NT2/D1 (cell line): ENCODE results near the gene SHROOM4.

Experiments used
- DNase-seq: peaks from one replicate; pipeline ENCODE4 v3.0.0-alpha.2; 2011; ENCODE audit warnings: low read depth, low spot score
- H3K27me3 ChIP-seq: 2 replicates; pipeline ENCODE4 v1.6.0; 2011; ENCODE audit warnings: mild to moderate bottlenecking; ENCODE audit not compliant: insufficient read length, insufficient read depth
- H3K36me3 ChIP-seq: 2 replicates; pipeline ENCODE4 v1.6.1; 2011; ENCODE audit warnings: mild to moderate bottlenecking, low read length, mixed read lengths; ENCODE audit not compliant: insufficient read depth, insufficient read length
- H3K4me1 ChIP-seq: 2 replicates; pipeline ENCODE4 v1.5.1; 2011; ENCODE audit not compliant: insufficient read depth, insufficient read length
- H3K4me3 ChIP-seq: 2 replicates; pipeline ENCODE4 v1.5.1; 2011; ENCODE audit warnings: low read depth; ENCODE audit not compliant: insufficient read length
- H3K9ac ChIP-seq: 2 replicates; pipeline ENCODE4 v1.6.0; 2011; ENCODE audit warnings: low read depth; ENCODE audit not compliant: insufficient read length
- H3K9me3 ChIP-seq: 2 replicates; pipeline ENCODE4 v1.5.1; 2011; ENCODE audit warnings: mild to moderate bottlenecking, low read length; ENCODE audit not compliant: insufficient read depth
- SUZ12 ChIP-seq: IDR thresholded peaks from 2 replicates; pipeline ENCODE4 v1.6.1; 2011; ENCODE audit not compliant: insufficient read length, insufficient read depth; ENCODE audit errors: extremely low read depth
- YY1 ChIP-seq: IDR thresholded peaks from 2 replicates; pipeline ENCODE4 v1.6.1; 2011; ENCODE audit not compliant: insufficient read length, insufficient read depth
- ZNF274 ChIP-seq: IDR thresholded peaks from 2 replicates; pipeline ENCODE4 v1.6.1; 2011; ENCODE audit warnings: mild to moderate bottlenecking, low read depth, low read length

SHROOM4 gene

DNA sequence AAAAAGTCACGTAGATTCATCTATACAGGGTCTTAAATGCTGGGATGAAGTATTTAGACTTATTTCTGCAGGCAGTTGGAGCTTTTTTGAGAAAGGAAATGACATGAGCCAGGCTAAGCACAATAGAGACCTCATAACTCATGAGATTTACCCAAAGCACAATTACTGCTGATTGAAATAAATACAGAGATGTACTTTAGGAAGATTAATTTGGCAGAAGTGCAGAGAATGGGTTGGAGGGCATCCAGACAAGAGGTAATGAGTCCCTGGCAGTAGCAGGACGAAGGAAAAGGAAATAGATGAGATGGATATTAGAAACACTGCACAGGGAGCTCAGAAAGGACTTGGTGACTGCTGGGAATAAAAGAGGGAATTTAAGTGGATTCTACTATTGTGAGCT, 129.1 kb downstream of the SHROOM4 start:
- no peak for DNase-seq
- no peaks in the 10 kb centered on the region for H3K9me3 ChIP-seq
- TF ChIP-seq ZNF274 (no peak), SUZ12 (no peak), YY1 (no peak)
- H3K4me3 ChIP-seq, result no peak overlapping the region
- H3K9ac ChIP-seq, result no peak overlapping the region
- H3K4me1 ChIP-seq, result no peaks in the 10 kb centered on the region
- H3K36me3 ChIP-seq, result no peaks in the 10 kb centered on the region
- H3K27me3 ChIP-seq, result no peaks in the 10 kb centered on the region

DNA sequence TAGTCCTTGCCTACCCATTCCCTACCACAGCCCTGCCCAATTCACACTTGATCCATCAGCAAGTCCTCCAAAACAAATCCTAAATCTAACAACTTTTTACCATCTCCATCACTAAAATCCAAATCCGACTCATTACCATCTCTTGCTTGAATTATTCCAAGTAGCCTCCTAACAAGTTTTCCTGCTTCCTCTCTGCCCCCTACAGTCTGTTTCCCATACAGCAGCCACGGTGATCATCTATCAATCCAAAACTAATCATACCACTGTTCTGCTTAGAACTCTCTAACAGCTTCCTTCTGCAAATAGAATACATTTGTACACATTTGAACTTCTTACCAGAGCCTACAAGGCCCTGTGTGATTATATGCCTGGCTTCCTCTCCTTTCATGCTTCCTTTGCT, 133.0 kb downstream of the SHROOM4 start:
- H3K36me3 ChIP-seq, result no peaks in the 10 kb centered on the region
- H3K4me3 ChIP-seq, result no peak overlapping the region
- H3K4me1 ChIP-seq, result no peaks in the 10 kb centered on the region
- H3K9me3 ChIP-seq, result no peaks in the 10 kb centered on the region
- H3K27me3 ChIP-seq, result no peaks in the 10 kb centered on the region
- no peak for DNase-seq
- TF ChIP-seq ZNF274 (no peak), YY1 (no peak), SUZ12 (no peak)
- no peak overlapping the region for H3K9ac ChIP-seq

DNA sequence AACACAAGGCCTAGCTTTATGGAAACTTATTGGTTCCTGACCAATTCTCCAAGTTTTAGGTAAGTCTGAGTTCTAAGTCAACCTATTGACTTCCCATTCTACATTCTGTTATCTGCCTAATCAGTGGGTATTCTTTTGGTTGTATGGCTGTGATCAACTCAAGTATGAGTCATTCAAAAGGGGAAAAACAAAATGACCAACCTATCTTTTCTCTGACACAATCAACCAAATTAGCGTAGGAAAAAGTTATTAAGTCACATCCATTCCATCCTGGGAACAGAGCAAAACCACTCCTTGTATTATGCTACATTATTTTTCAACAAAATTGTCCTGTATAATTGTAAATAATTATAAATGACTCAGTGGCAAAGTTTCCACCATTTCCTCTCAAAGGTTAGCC, 136.2 kb downstream of the SHROOM4 start:
- H3K36me3 ChIP-seq, result no peaks in the 10 kb centered on the region
- DNase-seq, result no peak
- H3K27me3 ChIP-seq, result no peaks in the 10 kb centered on the region
- H3K9ac ChIP-seq, result no peak overlapping the region
- no peak overlapping the region for H3K4me3 ChIP-seq
- no peaks in the 10 kb centered on the region for H3K9me3 ChIP-seq
- TF ChIP-seq SUZ12 (no peak), ZNF274 (no peak), YY1 (no peak)
- H3K4me1 ChIP-seq, result no peaks in the 10 kb centered on the region

DNA sequence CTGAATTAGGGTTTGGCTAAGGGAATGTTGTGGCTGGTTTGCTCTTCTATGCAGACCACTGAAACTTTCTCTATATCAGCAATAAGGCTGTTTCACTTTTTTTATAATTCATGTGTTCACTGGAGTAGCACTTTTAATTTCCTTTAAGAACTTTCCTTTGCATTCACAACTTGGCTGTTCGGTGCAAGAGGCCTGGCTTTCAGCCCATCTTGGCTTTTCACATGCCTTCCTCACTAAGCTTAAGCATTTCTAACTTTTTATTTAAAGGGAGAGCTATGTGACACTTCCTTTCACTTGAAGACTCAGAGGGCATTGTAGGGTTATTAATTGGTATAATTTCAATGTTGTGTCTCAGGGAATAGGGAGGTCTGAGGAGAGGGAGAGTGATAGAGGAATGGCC, 142.3 kb downstream of the SHROOM4 start:
- H3K36me3 ChIP-seq, result no peaks in the 10 kb centered on the region
- no peaks in the 10 kb centered on the region for H3K9me3 ChIP-seq
- no peak overlapping the region for H3K9ac ChIP-seq
- no peak for DNase-seq
- H3K27me3 ChIP-seq, result no peaks in the 10 kb centered on the region
- no peak for TF ChIP-seq ZNF274
- TF ChIP-seq SUZ12, result no peak
- no peak for TF ChIP-seq YY1
- no peaks in the 10 kb centered on the region for H3K4me1 ChIP-seq
- H3K4me3 ChIP-seq, result no peak overlapping the region

DNA sequence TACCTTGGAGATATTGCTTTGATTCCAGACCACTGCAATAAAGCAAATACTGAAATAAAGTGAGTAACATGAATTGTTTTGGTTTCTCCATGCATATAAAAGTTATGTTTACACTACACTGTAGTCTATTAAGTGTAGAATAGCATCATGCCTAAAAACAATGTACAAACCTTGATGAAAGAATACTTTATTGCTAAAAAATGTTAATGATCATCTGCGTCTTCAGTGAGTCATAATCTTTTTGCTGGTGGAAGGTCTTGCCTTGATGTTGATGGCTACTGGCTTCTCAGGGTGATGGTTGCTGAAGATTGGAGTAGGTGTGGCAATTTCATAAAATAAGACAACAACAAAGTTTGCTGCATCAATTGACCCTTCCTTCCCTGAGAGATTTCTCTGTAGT, 145.1 kb downstream of the SHROOM4 start:
- no peak overlapping the region for H3K4me3 ChIP-seq
- H3K36me3 ChIP-seq, result no peaks in the 10 kb centered on the region
- no peaks in the 10 kb centered on the region for H3K27me3 ChIP-seq
- no peaks in the 10 kb centered on the region for H3K4me1 ChIP-seq
- no peak for DNase-seq
- no peaks in the 10 kb centered on the region for H3K9me3 ChIP-seq
- TF ChIP-seq ZNF274, result no peak
- no peak for TF ChIP-seq SUZ12
- TF ChIP-seq YY1, result no peak
- no peak overlapping the region for H3K9ac ChIP-seq

DNA sequence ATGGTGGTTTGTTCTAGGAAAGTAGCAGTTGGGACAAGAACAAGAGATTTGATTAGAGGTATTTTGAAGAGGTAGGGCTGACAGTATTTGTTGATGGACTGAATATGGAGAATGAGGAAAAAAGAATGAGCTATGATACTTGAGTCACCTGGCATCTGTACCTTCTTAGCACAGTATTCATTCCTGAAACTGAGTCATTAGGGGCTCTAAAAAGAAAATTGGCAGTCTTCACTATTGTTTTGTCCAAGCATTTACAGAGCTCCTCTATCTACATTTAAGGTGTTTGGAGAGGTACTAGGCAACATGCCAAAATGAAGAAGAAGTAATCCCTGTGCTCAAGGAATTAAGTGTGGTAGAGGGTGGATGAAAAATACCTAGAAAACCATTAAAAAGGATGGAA, 165.8 kb downstream of the SHROOM4 start:
- Histone ChIP-seq H3K4me3 (no peak overlapping the region), H3K9ac (no peak overlapping the region), H3K27me3 (no peaks in the 10 kb centered on the region), H3K36me3 (no peaks in the 10 kb centered on the region), H3K4me1 (peaks cover 3% of the 10 kb centered on the region), H3K9me3 (no peaks in the 10 kb centered on the region)
- DNase-seq, result no peak
- TF ChIP-seq YY1, result no peak
- TF ChIP-seq ZNF274, result no peak
- TF ChIP-seq SUZ12, result no peak

DNA sequence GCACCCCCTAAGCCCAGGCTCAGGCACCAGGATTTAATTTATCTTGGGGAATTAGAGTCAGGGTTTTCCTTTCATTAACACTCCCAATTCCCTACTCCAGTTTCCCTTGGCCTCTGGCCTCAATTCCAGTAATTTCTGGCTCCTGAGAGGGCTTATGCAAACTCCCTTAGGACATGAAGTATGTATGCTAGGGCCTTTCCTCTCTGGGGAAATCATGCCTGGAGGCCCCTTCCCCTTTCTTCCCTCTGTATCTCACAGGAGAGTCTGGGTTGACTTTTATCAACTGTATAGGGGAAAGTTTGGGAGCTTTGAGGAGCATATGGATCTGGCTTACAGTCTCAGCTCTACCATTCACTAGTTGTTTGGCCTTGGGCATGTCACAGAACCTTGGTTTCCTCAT, 169.5 kb downstream of the SHROOM4 start:
- no peak for DNase-seq
- no peaks in the 10 kb centered on the region for H3K27me3 ChIP-seq
- TF ChIP-seq ZNF274 (no peak), SUZ12 (no peak), YY1 (no peak)
- no peaks in the 10 kb centered on the region for H3K36me3 ChIP-seq
- no peaks in the 10 kb centered on the region for H3K9me3 ChIP-seq
- no peak overlapping the region for H3K9ac ChIP-seq
- H3K4me3 ChIP-seq, result no peak overlapping the region
- H3K4me1 ChIP-seq, result peaks cover 3% of the 10 kb centered on the region

DNA sequence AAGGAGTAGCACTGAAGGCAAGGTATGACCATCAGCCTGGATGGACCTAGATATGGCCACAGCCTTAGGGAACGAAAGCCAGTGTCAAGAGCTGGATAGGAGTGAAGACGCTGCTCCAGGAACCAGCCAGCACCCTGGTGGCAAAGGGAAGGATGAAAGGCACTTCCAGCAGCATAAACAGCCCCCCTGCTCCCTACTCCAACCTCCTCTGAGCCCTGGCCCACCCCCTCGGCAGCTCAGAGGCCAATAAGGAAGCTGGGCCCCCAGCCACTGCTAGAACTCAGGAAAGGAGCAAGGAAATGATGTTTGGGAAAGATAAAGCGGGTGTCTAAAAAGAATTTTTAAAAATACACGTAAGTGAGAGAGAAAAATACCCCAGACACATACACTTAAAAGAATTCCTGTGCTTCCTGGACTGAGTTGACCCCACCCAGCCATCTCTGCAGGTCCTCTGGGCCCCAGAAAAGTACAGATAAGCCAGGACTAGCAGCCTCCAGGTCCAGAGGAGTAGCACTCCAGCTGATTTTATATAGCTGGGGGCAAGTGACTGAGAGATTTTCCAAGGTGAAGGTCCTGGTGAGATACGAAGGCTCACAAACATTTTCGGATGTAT, 170.4 kb downstream of the SHROOM4 start:
- DNase-seq, result no peak
- no peak overlapping the region for H3K9ac ChIP-seq
- no peaks in the 10 kb centered on the region for H3K36me3 ChIP-seq
- no peak for TF ChIP-seq YY1
- TF ChIP-seq ZNF274, result no peak
- TF ChIP-seq SUZ12, result no peak
- no peaks in the 10 kb centered on the region for H3K9me3 ChIP-seq
- no peak overlapping the region for H3K4me3 ChIP-seq
- H3K27me3 ChIP-seq, result no peaks in the 10 kb centered on the region
- peaks cover 3% of the 10 kb centered on the region for H3K4me1 ChIP-seq
